MM.1S (cell line): ENCODE measurements around the gene SNX5.

ENCODE experiments used
- DNase-seq: peaks from one replicate; pipeline ENCODE4 v3.0.0-alpha.2; 2015
- H2AFZ ChIP-seq: fragments of 300-600 bp; sonication (generic); 2 replicates; pipeline ENCODE4 v1.6.0; 2016; ENCODE audit warnings: antibody characterized with exemption, low read length
- H3F3A ChIP-seq: fragments of 300-600 bp; sonication (generic); 2 replicates; pipeline ENCODE4 v1.6.1; 2016; ENCODE audit warnings: mild to moderate bottlenecking, antibody characterized with exemption, low read length, moderate library complexity, mixed read lengths; ENCODE audit not compliant: insufficient read depth
- H3K27ac ChIP-seq: fragments of 300-600 bp; sonication (generic); 2 replicates; pipeline ENCODE4 v1.5.1; 2016; ENCODE audit warnings: mild to moderate bottlenecking, low read length
- H3K27me3 ChIP-seq: fragments of 300-600 bp; sonication (generic); replicated peaks from 2 replicates; pipeline ENCODE4 v1.6.0; 2016; ENCODE audit warnings: low read length; ENCODE audit not compliant: insufficient read depth
- H3K36me3 ChIP-seq: fragments of 300-600 bp; sonication (generic); replicated peaks from 2 replicates; pipeline ENCODE4 v1.6.1; 2016; ENCODE audit warnings: mild to moderate bottlenecking, low read length, mixed read lengths; ENCODE audit not compliant: insufficient read depth
- H3K4me1 ChIP-seq: fragments of 300-600 bp; sonication (generic); 2 replicates; pipeline ENCODE4 v1.6.1; 2016; ENCODE audit warnings: low read length, mixed read lengths
- H3K4me2 ChIP-seq: fragments of 300-600 bp; sonication (generic); 2 replicates; pipeline ENCODE4 v1.6.0; 2016; ENCODE audit warnings: low read depth, low read length
- H3K4me3 ChIP-seq: fragments of 300-600 bp; sonication (generic); 2 replicates; pipeline ENCODE4 v1.5.1; 2016; ENCODE audit warnings: low read length, mixed read lengths
- H3K79me2 ChIP-seq: fragments of 300-600 bp; sonication (generic); 2 replicates; pipeline ENCODE4 v1.6.1; 2016; ENCODE audit warnings: mixed run types, low read length, mixed read lengths
- H3K9ac ChIP-seq: fragments of 300-600 bp; sonication (generic); 2 replicates; pipeline ENCODE4 v1.6.1; 2016; ENCODE audit warnings: low read length, mixed read lengths
- H3K9me2 ChIP-seq: fragments of 300-600 bp; sonication (generic); replicated peaks from 2 replicates; pipeline ENCODE4 v1.6.1; 2016; ENCODE audit warnings: mild to moderate bottlenecking, low read length, mixed read lengths; ENCODE audit not compliant: insufficient read depth
- H3K9me3 ChIP-seq: fragments of 300-600 bp; sonication (generic); replicated peaks from 2 replicates; pipeline ENCODE4 v1.6.1; 2016; ENCODE audit warnings: mild to moderate bottlenecking, low read length, mixed read lengths; ENCODE audit not compliant: insufficient read depth
- H4K20me1 ChIP-seq: fragments of 300-600 bp; sonication (generic); 2 replicates; pipeline ENCODE4 v1.6.1; 2016; ENCODE audit warnings: mild to moderate bottlenecking, low read length, moderate library complexity, mixed read lengths; ENCODE audit not compliant: insufficient read depth
- EZH2 ChIP-seq: fragments of 300-600 bp; sonication (generic); optimal IDR thresholded peaks from 2 replicates; pipeline ENCODE3; 2017; ENCODE audit warnings: low read depth, mild to moderate bottlenecking, antibody characterized with exemption, low read length, mixed read lengths
- EZH2phosphoT487 ChIP-seq: fragments of 300-600 bp; sonication (generic); IDR thresholded peaks from 2 replicates; pipeline ENCODE4 v1.6.1; 2018; ENCODE audit warnings: antibody characterized with exemption, low read length
- TF ChIP-seq, protein P1 (sequence below): fragments of 300-600 bp; sonication (generic); IDR thresholded peaks from 2 replicates; pipeline ENCODE4 v1.5.1; 2016; ENCODE audit warnings: antibody characterized with exemption, low read length, mixed read lengths

The SNX5 gene

DNA sequence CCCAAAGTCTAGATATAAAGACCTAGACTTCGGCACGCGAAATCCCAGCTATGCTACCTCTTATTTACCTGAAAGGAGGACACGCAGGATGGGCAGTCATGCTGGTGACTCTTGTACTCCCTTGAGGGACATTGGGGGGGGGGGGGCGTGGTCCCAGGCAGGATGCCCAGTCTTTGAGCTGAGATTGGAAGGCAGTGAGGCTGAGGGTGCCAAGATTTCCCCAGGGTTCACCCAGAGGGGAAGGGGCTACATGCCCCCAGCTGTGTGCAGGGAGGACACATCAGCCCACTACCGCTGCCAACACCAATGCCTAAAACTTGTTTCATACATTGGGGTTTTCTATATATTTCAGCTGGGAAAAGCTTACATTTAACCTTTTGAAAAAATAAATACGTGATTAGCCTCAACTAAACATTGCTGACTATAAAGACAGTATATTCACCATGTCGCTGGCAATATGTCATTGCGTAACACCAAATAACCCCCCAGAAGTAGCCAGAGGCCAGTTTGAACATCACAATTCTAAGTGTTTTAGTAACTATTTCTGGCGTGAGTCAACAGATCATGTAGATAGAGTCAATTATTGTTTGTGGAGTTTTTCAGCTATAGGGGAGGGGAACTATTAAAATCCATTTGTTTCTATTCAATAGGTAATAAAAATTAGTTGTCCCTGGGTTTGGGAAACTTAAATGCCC lies 21.8 kb upstream of the SNX5 start:
- H4K20me1 ChIP-seq, result no peaks in the 10 kb centered on the region
- H3K36me3 ChIP-seq, result no peaks in the 10 kb centered on the region
- H3K9me2 ChIP-seq, result no peaks in the 10 kb centered on the region
- no peak for DNase-seq
- H3K27ac ChIP-seq, result no peak overlapping the region
- no peak overlapping the region for H3K4me3 ChIP-seq
- no peaks in the 10 kb centered on the region for H3K27me3 ChIP-seq
- no peak overlapping the region for H3K9ac ChIP-seq
- no peak for TF ChIP-seq EZH2phosphoT487
- H2AFZ ChIP-seq, result no peak overlapping the region
- peaks cover 4% of the 10 kb centered on the region; the same call in 1 of the 2 replicates for H3K79me2 ChIP-seq
- H3K9me3 ChIP-seq, result no peaks in the 10 kb centered on the region
- H3F3A ChIP-seq, result no peaks in the 10 kb centered on the region
- H3K4me2 ChIP-seq, result no peak overlapping the region
- no peaks in the 10 kb centered on the region for H3K4me1 ChIP-seq

DNA sequence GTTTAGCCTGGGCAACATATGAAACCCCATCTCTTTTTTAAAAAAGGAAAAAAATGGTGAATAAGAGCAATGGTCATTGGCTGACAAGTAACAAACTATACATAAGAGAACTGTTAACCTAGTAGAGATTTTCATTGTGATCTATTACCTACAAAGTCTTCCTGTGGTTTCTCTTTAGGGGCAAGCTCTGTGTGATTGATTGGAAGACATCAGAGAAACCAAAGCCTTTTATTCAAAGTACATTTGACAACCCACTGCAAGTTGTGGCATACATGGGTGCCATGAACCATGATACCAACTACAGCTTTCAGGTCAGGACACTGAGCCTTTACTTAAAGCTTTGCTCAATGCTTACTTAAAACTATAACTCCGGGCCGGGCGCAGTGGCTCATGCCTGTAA lies 19.4 kb upstream of the SNX5 start:
- Histone ChIP-seq H3K4me2 (no peak overlapping the region), H3K27me3 (no peaks in the 10 kb centered on the region), H4K20me1 (no peaks in the 10 kb centered on the region), H3K36me3 (no peaks in the 10 kb centered on the region), H3K9me2 (no peaks in the 10 kb centered on the region), H3K4me3 (no peak overlapping the region), H3K79me2 (peaks cover 21% of the 10 kb centered on the region), H2AFZ (no peak overlapping the region), H3K9ac (no peak overlapping the region), H3K9me3 (no peaks in the 10 kb centered on the region), H3K4me1 (no peaks in the 10 kb centered on the region), H3F3A (no peaks in the 10 kb centered on the region), H3K27ac (no peak overlapping the region)
- TF ChIP-seq, protein P1, sequence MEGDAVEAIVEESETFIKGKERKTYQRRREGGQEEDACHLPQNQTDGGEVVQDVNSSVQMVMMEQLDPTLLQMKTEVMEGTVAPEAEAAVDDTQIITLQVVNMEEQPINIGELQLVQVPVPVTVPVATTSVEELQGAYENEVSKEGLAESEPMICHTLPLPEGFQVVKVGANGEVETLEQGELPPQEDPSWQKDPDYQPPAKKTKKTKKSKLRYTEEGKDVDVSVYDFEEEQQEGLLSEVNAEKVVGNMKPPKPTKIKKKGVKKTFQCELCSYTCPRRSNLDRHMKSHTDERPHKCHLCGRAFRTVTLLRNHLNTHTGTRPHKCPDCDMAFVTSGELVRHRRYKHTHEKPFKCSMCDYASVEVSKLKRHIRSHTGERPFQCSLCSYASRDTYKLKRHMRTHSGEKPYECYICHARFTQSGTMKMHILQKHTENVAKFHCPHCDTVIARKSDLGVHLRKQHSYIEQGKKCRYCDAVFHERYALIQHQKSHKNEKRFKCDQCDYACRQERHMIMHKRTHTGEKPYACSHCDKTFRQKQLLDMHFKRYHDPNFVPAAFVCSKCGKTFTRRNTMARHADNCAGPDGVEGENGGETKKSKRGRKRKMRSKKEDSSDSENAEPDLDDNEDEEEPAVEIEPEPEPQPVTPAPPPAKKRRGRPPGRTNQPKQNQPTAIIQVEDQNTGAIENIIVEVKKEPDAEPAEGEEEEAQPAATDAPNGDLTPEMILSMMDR, result no peak
- TF ChIP-seq EZH2 (no peak), EZH2phosphoT487 (no peak)
- no peak for DNase-seq

DNA sequence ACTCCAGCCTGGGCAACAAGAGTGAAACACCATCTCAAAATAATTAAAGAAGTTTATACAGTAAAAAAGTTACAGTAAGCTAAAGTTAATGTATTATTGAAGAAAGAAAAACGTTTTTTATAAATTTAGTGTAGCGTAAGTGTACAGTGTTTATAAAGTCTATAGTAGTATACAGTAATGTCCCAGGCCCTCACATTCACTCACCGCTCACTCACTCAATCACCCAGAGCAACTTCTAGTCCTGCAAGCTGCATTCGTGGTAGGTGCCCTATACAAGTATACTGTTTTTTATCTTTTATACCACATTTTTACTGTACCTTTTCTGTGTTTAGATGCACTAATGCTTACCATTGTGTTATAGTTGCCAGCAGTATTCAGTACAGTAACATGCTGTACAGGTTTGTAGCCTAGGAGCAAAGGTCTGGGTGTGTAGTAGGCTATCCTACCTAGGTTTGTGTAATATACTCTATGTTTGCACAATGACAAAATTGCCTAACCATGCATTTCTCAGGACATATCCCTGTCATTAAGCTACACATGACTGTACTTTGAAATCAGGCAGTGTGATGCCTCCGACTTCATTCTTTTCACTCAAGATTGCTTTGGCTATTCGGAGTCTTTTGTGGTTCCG lies 16.9 kb upstream of the SNX5 start:
- TF ChIP-seq, protein P1, result no peak
- no peak for TF ChIP-seq EZH2phosphoT487
- TF ChIP-seq EZH2, result no peak
- Histone ChIP-seq H3K27me3 (no peaks in the 10 kb centered on the region), H3K4me1 (no peaks in the 10 kb centered on the region), H4K20me1 (no peaks in the 10 kb centered on the region), H3K79me2 (peaks cover 23% of the 10 kb centered on the region), H3K4me2 (no peak overlapping the region), H3K4me3 (no peak overlapping the region), H2AFZ (no peak overlapping the region), H3K27ac (no peak overlapping the region), H3K9ac (no peak overlapping the region), H3F3A (no peaks in the 10 kb centered on the region), H3K36me3 (no peaks in the 10 kb centered on the region), H3K9me3 (no peaks in the 10 kb centered on the region), H3K9me2 (no peaks in the 10 kb centered on the region)
- DNase-seq, result no peak

DNA sequence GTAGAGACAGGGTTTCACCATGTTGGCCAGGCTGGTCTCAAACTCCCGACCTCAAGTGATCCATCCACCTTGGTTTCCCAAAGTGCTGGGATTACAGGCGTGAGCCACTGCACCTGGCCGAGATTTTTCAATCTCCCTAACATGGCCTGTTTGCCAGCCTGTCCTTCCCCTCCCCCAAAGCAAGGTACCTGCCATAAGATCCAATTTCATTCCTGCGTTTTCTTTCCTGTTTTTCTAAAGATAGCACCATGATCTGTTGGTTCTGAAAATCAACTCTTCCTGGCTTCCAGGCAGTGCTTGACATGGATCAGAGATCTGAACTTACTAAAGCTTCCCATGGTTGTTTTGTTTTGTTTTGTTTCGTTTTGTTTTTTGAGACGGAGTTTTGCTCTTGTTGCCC lies 7.7 kb upstream of the SNX5 start:
- Histone ChIP-seq H3K36me3 (0 out of 2 replicates have a peak, but pooled peaks cover 3% of the 10 kb centered on the region), H2AFZ (no peak overlapping the region), H3F3A (peaks cover 4% of the 10 kb centered on the region; the same call in 1 of the 2 replicates), H3K4me2 (no peak overlapping the region), H3K9me2 (no peaks in the 10 kb centered on the region), H3K27ac (no peak overlapping the region), H3K9me3 (no peaks in the 10 kb centered on the region), H3K27me3 (no peaks in the 10 kb centered on the region), H3K9ac (no peak overlapping the region), H4K20me1 (no peaks in the 10 kb centered on the region), H3K4me3 (no peak overlapping the region), H3K79me2 (peaks cover 47% of the 10 kb centered on the region), H3K4me1 (0 out of 2 replicates have a peak, but pooled peaks cover 6% of the 10 kb centered on the region)
- DNase-seq, result no peak
- TF ChIP-seq, protein P1, result no peak
- TF ChIP-seq EZH2 (no peak), EZH2phosphoT487 (no peak)
